Fibroblast of mammary gland (primary cell): Measurements from ENCODE around the gene HEATR5A.
A peak's percentile ranks its signal among the peaks of the same experiment; 100 is the strongest.
"Not testable (repeated sequence)": the region's sequence is repeated elsewhere in the genome, so short reads cannot be mapped to it uniquely, and the experiment has no call there.

Source experiments
- DNase-seq: peaks from one replicate; pipeline ENCODE4 v3.0.0-alpha.2; 2010; ENCODE audit warnings: low read depth
- H3K4me3 ChIP-seq: 2 replicates; pipeline ENCODE4 v1.5.1; 2011; ENCODE audit warnings: low read depth, mild to moderate bottlenecking, low read length, moderate library complexity; ENCODE audit not compliant: control insufficient read depth
- CTCF ChIP-seq: conservative IDR thresholded peaks from 2 replicates; pipeline ENCODE4 v1.5.1; 2011; ENCODE audit warnings: low read depth, low read length, inconsistent platforms; ENCODE audit not compliant: control insufficient read depth, insufficient read depth

HEATR5A gene

GRCh38 chr14:31278883-31279282 lies 141.5 kb downstream of the HEATR5A start:
- no peak for DNase-seq
- no peak overlapping the region for H3K4me3 ChIP-seq
- TF ChIP-seq CTCF: no peak

- DNase-seq: no peak
- no peak overlapping the region for H3K4me3 ChIP-seq
- no peak for TF ChIP-seq CTCF
These were observed 143.3 kb downstream of the HEATR5A start for GRCh38 chr14:31277085-31277484.

GRCh38 chr14:31276417-31276816 lies 143.9 kb downstream of the HEATR5A start:
- DNase-seq, H3K4me3 ChIP-seq: not testable (repeated sequence)

GRCh38 chr14:31275731-31276130 lies 144.6 kb downstream of the HEATR5A start:
- TF ChIP-seq CTCF: no peak
- H3K4me3 ChIP-seq: no peak overlapping the region
- peak; percentile 39 for DNase-seq

GRCh38 chr14:31271648-31272047 lies 148.7 kb downstream of the HEATR5A start:
- no peak for DNase-seq
- TF ChIP-seq CTCF: no peak

GRCh38 chr14:31270196-31270772 lies 150.1 kb downstream of the HEATR5A start:
- peak; percentile 25 for DNase-seq
- TF ChIP-seq CTCF: peak; percentile 39

More at GRCh38 chr14:31271648-31272047, 148.7 kb downstream of the HEATR5A start:
- no peak overlapping the region for H3K4me3 ChIP-seq

GRCh38 chr14:31269634-31270195 lies 150.6 kb downstream of the HEATR5A start:
- H3K4me3 ChIP-seq: no peak overlapping the region
- TF ChIP-seq CTCF: no peak
- DNase-seq: no peak

More at GRCh38 chr14:31270196-31270772, 150.1 kb downstream of the HEATR5A start:
- H3K4me3 ChIP-seq: no peak overlapping the region
